T-helper 2 cell (primary cell): ENCODE data around the gene IL21.
"Not testable (repeated sequence)": the region's sequence is repeated elsewhere in the genome, so short reads cannot be mapped to it uniquely, and the experiment has no call there.

Experiments used
- DNase-seq, 5 experiments: peaks; one replicate each; pipeline versions ENCODE4 v3.0.0 to v3.0.0-alpha.2; 2012 to 2022

The IL21 gene

DNA sequence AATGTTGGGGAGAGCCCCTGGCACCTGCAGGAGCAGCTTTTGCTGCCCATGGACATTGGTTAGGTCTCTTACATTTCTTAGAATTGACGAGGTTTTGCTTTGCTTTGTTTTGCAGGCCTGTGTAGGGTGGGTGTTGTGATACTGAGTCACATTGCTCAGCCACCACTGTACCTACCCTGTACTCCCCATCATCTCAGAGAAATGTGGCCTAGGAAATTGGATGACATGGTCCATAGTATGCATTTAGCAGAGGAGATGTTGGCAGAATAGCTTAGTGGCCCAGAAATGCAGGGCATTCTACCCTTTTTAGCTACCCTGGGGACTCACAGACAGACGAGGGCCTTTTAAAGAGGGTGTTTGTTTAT, 43.7 kb downstream of the IL21 start:
- no peak for DNase-seq

DNA sequence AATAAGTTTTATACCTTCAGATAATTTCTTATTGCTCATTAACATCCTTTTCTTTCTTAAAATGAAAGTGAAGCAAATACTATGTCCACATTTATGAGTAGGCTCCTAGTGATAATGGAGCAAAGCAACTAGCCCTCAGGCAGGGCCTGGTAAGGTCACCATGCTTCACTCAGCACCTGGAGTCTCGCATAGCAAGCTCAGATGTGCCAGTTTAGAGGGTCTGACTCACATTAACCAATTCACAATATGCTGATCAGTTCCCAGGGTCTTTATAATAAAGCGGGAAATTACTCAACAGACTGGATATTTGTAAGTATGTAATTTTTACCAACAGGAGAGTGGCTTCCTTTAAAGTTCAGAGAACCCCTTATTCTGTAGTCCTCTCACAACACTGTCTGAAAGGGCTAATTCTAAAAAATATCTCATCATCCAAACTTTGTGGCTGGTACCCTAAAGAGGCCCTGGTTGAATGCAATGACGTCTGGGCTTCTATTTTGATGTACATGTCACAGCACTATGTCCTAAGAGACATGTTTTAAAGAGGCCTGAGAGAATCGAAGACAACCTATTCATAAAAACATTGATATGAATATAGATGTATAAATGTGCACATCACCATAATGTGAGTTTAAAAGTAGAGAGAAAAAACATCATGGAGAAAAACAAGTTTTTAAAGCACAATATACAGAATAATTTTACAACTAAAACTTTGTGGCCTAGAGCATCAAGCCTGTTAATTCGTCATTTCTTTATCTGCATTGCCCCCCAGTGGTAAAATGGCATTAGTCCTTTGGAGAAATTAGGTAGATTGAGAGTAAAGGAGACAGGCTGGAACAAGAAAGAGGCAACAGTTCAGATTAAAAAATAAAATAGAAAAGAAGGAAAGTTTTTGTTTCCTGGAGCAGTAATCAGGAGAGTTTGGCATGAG, 44.3 kb downstream of the IL21 start:
- peak in 2 of 5 experiments; percentile 22 to 67 for DNase-seq

DNA sequence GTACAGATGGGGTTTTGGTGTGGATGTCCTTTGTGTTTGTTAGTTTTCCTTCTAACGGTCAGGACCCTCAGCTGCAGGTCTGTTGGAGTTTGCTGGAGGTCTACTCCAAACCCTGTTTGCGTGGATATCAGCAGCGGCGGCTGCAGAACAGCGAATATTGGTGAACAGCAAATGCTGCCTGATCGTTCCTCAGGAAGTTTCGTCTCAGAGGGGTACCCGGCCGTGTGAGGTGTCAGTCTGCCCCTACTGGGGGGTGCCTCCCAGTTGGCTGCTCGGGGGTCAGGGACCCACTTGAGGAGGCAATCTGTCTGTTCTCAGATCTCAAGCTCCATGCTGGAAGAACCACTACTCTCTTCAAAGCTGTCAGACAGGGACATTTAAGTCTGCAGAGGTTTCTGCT, 46.5 kb downstream of the IL21 start:
- DNase-seq = not testable (repeated sequence)

DNA sequence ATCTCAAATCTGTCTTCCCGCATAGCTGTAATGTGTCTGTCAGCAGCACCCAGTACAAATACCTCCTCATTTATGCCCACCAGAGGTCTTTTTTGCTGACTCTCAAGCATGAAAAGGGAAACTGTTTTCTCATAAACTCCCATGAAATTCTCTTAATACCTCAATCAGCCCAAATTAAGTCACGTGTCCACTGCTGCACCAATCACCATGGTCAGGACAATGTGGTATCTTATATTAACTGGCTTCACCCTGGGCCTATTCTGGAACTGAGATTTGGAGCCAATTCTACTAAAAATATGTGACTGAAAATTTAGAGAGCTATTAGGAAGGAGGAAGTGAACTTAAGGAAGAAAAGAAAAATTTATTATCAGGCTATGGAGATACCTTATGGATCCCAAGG, 58.4 kb downstream of the IL21 start:
- DNase-seq = no peak
